IPS-NIHi7 (cell line): ENCODE measurements around the gene RAB31.
A peak's percentile ranks its signal among the peaks of the same experiment; 100 is the strongest.

Source experiments
- DNase-seq: peaks from one replicate; pipeline ENCODE4 v3.0.0; 2012; ENCODE audit warnings: mixed read lengths; ENCODE audit errors: extremely low spot score

The RAB31 gene

DNA sequence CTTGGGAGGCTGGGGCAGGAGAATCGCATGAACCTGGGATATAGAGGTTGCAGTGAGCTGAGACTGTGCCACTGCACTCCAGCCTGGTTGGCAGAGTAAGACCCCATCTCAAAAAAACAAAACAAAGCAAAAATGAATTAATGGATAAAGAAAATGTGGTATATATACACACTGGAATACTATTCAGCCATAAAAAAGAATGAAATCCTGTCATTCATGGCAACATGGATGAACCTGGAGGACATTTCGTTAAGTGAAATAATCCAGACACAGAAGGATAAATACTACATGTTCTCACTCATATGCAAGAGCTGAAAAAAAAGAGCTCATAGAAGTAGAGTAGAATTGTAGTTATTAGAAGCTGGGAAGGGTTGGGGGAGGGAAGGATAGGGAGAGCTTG lies 80.8 kb downstream of the RAB31 start:
- no peak for DNase-seq

DNA sequence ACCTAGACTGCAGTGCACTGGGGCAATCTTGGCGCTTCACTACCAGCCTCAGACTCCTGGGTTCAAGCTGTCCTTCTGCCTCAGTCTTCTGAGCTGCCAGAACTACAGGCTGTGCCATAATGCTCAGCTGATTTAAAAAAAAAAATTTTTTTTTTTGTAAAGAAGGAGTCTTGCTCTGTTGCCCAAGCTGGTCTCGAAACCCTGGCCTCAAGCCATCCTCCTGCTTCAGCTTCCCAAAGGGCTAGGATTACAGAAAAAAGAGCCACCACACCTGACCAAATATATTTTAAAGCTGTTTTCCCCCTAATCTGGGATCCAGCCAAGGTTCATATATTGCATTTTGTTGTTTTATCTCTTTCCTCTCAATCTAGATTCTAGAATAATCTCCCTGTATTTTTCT lies 82.2 kb downstream of the RAB31 start:
- no peak for DNase-seq

DNA sequence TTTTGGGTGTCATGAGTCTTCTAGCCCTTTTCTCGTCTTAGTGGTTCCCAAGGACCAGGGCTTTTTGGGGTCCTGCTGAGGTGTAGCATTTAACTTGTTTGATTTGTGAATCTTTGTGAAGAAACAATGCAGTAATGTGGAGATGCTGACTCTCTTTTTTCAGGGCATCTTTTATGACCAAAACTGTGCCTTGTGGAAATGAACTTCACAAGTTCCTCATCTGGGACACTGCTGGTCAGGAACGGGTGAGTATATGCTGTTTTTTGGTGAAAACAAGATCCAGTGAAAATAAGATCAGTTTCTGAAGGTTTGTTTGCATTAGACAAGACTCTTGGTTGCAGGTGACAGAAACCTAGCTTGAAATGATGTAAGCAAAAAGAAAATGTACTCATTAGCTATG lies 83.9 kb downstream of the RAB31 start:
- DNase-seq = no peak

DNA sequence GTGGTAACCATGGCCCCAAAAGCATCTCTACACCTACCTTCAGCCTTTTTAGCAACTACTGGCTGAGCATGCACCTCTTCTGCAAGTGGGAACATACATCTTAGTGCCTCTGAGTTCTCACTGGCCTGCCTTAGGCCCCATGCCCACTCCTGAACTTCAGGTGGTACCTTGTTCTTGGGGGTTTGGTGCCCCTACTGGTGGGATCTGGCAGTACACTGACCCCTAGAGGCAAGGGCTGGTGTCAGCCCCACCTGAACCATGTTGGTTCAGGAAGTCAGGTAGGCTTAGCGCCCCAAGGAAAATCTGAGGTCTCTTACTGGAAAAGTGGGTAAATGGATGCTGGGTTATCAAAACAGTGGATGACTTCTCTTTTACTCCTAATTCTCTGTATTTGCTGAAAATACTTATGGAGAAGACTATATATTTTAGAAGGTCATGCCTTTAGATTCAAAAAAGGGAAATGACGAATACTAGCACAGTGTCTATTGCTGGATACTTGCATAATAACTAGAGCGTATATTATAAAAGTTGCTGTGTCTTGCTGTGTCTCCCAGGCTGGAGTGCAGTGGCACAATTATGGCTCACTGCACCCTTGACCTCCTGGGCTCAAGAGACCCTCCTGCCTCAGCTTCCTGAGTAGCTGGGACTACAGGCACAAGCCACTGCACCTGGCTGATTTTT lies 84.6 kb downstream of the RAB31 start:
- DNase-seq = peak; percentile 71

DNA sequence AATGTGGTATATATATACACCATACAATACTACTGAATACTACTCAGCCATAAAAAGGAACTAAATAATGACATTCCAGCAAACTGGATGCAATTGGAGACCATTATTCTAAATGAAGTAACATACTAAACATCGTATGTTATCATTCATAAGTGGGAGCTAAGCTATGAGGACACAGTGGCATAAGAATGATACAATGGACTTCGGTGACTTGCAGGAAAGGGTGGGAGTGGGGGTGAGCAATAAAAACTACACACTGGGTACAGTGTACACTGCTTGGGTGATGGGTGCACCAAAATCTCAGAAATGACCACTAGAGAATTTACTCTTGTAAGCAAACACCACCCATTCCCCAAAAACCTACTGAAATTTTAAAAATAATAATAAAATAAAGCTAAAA lies 87.9 kb downstream of the RAB31 start:
- DNase-seq = no peak

DNA sequence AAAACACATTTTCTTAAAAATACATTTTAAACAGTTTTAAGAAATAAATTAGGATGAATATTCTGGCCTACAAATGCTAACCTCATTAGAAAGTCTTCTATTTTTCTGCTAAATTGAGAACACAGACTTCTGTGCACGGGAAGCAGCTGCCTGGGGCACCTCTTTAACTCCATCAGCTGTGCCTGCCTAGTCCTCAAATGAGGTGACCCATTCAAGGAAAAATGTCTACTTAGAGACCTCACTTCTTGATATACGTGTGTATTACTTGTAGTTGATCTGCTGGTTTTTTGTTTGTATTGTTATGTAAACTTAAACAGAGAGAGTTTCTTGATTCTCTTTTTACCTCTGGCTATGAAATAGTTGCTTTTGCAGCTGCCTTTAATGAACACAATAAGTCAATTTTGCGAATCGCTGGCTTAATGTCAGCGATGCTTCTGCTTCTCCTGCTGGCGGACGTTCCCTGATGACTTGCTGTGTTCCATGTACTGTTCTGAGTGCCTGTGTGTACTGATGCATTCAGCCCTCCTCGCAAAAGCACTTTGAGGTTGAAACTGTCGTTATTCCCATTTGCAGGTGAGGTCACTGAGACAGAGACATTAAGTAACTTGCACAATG lies 88.9 kb downstream of the RAB31 start:
- no peak for DNase-seq

DNA sequence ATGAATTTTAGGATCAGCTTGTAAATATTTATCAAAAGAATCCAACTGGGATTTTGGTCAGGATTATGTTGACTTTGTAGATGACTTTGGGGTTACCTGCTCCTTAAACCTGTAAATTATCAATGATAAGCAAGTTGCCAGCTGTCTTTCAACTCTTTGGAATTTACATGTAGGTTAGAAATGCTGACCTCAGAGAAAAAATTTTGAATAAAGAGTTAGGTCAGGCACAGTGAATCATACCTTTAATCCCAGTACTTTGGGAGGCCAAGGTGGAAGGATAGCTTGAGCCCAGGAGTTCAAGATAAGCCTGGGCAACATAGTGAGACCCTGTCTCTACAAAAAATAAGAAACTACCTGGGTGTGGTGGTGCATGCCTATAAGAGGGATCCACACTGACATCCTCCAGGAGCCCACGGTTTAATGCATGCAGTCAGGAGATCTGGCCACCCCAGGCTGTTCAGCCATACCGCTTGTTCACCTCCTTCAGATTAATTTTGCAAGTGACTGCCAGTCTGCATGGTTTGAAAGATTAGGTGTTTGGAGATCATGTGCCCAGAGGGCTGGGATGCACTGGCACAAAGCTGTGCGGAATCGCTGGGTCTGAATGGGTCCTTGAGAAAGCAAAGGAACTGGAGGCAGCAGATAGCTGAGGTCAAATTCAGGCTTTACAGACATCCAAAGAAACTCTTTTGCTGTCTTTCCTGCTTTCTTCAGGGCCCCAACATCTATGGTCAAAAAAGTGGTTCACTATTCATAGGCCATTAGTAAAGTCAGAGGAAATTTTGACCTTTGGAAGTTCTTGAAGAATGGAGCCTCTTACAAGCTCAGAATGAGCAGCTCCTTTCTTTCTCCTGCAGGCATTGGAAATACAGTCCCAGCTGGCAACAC lies 94.3 kb downstream of the RAB31 start:
- no peak for DNase-seq

DNA sequence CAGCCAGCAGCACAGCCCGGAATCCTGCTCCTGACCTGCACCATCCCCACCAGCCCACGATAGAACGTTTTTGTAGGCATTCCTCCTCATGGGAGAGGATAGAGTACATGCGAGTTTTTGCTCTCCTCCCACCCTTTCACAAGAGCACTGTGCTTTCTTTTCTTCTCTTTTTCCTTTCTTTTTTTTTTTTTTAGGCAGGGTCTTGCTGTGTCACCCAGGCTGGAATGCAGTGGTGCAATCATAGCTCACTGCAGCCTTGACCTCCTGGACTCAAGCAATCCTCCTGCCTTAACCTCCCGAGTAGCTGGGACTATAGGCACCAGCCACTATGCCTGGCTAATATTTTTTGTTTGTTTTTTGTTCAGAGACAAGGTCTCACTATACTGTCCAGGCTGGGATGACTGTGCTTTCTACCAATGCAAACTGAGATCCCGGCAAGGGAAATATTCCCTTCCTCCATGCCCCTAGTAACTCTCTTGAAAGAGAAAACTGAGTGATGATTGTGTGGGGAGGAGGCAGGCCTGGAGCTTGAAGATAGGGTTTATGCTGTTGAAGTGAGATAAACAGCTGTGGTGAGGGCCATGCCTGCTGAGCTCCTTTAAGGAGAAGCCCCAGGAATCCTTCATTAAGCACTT lies 95.1 kb downstream of the RAB31 start:
- no peak for DNase-seq

DNA sequence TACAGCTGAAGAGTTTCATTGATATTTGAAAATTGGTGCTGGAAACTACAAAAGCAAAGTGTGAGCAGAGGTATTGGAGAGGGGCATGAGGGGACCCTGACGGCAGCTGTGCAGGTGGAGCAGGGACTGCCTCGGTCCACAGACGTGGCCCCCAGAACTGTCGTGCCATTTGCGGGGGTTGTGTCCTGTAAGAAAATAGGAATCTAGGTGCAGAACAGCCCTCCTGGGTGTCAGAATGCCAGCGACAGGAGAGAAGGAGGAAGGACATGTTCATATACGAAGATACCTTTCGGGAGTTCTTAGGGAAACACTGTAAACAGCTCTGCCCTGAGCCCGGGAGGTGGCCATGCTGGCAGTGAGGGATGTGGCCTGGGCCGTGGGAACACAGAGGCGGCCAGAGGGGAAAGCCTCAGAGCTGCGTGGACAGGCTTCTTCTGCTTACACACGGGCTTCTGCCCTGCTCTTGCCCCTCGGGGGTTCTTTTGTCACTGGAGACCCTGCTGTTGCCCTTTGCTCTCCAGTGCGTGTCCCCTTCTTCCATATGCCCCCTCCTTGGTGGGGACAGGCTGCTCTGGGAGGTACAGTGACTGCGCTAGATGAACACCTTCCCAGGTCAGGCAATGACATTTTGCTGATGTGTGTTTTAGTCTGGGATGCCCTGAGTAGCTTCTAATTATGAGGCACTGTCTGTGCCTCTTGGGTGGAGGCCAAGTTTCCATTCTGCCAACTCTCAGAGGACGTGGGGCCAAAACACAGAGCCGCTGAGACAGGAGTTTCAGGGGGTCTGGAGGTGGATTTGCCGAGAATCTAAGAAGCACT lies 95.8 kb downstream of the RAB31 start:
- no peak for DNase-seq

DNA sequence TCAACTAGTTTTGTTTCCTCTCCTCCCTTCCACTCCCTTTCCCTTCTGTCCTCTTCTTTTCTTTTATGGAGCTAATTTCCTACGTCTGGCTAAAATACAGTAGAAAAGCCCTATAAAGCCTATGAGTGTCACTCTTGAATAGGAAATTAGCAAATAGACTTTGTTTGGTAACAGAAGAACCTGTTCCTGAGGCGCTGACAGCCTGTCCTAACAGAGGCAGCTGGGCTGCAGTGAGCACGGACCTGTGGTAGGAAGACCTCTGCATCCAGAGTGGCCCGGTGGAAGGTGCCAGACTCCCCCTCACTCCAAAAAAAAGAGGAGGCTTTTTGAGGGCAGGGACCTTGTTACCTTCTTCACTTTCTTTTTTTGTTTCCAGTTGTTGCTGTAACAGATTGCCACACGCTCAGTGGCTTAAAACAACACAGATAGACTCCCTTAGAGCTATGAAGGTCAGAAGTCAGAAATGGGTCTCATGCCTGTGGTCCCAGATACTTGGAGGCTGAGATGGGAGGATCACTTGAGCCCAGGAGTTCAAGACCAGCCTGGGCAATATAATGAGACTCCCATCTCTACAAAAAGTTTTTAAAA lies 96.5 kb downstream of the RAB31 start:
- no peak for DNase-seq

DNA sequence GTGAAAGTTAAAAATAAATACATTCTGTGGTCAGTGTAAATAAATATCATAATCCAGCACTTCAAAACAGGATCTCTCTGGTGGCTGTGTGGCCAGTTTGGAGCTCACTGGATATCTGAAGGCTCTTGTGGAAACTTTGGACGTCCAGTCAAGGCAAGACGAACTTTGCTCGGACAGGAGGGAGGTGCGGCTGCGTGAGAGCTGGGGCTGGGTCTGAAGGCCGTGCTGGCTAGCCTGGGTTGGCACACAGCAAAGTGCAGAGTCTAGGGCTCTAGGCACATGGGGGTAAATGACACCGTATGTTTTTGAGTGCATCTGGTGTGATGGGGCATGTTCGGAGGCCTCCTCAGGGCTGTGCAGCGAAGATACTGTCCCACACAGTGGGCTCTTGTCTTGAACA lies 98.8 kb downstream of the RAB31 start:
- DNase-seq = no peak

DNA sequence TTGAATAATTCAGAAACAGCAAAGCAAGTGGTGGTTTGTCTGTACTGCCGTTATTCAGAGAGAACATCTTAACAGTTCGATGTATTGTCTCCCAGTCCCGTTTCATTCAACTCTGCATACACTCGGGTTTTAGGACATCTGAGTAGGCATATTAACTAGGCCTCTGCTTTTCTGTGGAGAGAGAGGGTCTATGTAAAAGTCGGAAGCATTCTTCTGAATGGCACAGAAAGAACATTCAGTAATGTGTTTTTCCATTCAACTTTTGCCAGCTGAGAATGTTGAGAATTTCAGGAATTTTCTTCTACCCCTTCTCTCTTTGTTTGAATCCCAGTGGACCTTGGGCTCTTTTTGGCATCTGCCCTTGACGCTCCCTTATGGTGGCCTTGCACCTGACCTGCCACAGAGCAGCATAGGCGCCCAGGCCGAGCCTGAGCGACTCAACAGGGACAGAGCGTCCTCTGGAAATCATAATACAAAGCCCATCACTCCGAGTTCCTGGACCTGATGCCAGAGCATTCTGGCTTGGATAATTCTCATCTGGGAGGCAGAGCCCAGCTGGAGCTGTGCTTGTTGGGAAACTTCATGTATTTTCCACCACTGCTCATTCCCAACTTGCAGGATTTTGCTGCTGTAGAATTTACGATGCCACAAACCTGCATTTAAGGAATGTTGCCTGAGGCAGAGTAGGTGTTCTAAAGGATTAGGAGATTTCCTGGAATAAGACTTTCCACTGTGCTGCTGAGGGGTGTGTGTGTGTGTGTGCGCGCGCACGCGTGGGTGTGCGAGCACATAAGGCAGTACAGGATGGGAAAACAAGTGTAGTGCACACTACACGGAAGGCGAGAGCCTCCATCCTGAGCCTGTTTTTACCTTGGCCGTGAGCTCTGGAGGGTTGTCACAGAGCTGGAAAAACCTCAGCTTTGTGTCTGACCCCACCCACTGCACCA lies 100.5 kb downstream of the RAB31 start:
- peak; percentile 54 for DNase-seq

DNA sequence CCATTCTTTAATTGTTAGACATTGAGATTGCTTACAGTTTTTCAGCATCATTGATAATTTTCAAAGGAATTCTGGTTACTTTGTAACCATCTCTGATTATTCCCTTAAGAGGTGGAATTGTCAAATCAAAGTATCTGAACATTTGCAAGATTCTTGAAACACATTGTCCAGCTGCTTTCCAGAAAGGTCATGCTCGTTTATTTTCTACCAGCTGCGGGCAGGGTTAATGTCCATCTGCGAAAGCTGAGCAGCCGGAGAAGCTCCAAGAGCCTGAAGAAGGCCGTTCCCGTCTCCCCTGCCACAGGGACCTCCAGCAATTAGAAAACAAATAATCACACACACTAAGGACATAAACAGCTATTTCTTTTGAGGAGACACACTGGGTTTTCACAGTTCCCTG lies 101.6 kb downstream of the RAB31 start:
- DNase-seq = no peak

DNA sequence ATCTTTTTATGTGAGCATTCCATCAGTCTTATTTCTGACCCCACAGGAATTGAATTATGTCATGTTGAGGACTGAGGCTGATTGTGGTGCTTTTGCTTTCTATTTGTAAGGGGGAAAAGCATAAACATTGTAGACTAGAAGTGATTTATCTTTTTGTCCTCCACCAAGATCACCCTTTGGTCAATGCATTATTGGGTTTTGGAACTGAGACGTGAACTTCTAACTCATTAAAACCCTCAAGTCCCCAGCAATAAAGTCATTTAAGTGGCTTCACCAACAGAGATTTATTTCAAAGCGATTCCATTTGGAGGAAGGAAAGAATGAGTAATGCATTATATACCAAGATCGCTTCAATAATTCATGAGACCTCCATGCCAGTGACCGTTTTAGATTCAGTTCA lies 102.2 kb downstream of the RAB31 start:
- DNase-seq = no peak

DNA sequence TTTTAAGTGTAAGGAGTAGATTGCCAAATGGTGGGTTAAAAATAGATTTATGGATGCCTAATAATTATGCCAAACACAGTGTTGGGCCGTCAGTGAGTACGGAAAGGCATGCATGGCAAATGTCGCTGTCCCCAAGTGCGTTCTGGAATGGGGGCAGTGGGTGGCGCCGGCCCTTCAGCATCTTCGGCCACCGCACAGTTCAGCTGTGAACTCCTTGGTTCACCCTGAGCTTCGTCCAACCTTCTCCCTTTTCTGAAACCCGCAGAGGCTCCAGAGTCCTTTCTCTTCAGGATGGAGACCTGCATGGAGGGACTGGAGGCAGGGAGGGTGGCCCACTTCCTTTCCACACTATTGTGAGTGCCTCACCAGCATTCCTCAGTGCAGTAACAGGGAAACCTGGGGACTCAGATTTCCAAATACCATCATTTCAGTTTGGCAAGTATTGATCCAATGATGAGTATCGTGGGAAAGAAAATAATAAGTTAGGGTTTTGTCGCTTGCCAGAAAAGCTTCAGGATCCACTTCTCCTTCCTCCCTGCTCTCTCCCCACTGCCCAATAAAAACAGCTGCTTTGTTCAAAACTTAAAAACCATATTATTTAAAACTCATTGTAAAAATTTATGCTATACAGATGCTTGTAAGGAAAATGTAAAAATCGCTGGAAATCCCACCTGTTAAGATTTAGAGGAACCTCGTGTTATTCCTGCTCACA lies 103.0 kb downstream of the RAB31 start:
- DNase-seq = no peak

DNA sequence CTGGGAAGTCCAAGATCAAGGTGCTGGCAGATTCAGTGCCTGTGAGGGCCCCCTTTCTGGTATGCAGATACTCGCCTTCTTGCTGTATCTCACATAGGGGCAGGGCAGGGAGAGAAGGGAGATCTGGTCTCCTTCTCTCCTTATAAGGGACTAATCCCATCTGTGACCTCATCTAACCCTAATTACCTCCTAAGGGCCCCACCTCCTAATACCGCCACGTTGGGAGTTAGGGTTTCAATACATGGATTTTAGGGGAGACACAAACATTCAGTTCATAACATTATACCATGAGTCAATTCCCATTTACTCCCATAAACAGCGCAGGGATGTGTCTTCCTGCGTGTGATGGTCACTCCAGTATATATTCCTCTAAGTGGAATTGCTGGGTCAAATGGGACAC lies 103.9 kb downstream of the RAB31 start:
- no peak for DNase-seq

DNA sequence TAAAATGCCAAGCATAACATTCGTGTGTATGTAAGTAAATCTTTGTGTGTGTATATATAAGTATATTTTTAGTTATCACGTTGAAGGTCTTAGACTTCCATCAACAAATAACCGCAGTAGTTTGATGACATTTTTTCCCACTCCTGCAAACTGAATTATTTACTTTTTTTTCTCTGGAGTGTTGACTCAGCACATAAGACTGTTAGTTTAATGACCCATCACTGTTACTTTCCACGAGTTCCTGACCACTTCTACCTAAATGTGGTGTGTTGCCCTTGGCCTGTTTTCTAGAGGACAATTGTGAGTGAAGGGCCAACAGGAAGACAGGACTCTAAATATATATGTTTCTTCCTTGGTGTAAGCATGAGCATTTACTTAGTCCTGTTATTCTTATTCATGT lies 106.3 kb downstream of the RAB31 start:
- DNase-seq = no peak

DNA sequence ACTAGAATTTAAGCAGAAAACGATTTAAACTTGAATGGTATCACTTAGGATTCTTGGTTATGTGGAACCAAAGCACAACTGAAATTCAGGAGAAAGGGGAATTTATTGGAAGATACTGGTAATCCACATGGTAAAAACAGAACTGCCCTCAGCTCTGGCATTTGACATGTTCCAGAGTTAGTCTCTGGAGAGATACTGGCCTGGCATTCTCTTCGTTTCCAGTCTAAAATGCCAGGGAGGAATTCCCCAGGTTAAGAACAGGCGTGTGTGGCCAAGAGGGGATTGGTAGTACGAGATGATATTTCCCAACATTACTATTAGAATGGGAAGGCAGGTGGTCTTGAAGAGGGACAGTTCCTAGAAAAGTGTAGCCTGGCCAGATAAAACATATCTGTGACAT lies 109.2 kb downstream of the RAB31 start:
- DNase-seq = no peak

DNA sequence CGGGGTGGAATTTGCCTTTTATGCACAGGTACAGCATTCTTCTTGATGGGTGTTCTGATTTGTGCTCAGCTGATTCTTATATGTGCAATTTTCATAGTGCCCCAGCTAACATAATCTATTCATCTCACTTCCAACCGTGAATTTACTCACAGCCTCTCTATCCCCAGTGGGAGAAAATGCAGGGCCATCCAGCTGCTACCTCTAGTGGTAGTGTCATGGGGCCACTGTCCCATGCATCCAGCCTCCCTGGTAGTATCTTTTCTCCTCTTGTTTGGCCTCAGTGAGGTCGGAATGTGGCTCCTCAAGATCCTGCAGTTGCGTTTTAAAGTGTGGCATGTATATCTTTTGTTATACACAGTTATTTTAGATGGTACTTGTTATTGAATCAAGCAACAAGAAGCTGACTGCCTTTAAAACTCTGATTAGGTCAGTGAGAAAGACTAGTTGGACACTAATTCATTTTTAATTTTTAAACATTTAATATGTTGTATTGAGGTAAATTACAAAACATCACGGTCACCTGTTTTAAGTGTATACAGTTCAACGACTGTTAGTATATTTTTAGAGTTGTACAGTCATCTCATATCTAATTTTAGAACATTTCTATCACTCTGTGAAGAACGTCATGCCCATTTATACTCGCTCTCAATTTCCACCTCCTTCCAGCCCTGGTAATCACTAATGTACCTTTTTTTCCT lies 109.8 kb downstream of the RAB31 start:
- no peak for DNase-seq
